HepG2 (cell line): Measurements from ENCODE around the gene CASP1. TPM values are rescaled to one million over a fixed set of nuclear protein-coding genes. Genes with fewer than 3 reads are reported as not detected.

Experiments used
- ATAC-seq: fragments of 200-7000 bp; cut with Tn5 transposase; 3 replicates; pipeline ENCODE4 v1.9.1; 2020; ENCODE audit warnings: mild to moderate bottlenecking, moderate library complexity
- BruUV-seq: library from RNA; stranded (reverse); fragments of 400-500 nt; replicated peaks from 2 replicates; lab custom pipeline; 2021; lab: Mats Ljungman, UMichigan
- CTCF ChIA-PET: fragments of 300-600 bp; formaldehyde crosslinking; extraction: SDS; loops from one replicate; lab custom pipeline; 2021; ENCODE audit warnings: low total read pairs, inconsistent platforms, low intra/inter-chr PET ratio; lab: Yijun Ruan, JAX
- POLR2A ChIA-PET: fragments of 350-600 bp; sonication (Branson Sonifier 250); formaldehyde crosslinking; loops from one replicate; lab custom pipeline; 2020; ENCODE audit warnings: antibody characterized with exemption, inconsistent platforms; lab: Yijun Ruan, JAX
- DNase-seq: peaks from one replicate; pipeline ENCODE4 v3.0.0-alpha.2; 2015; ENCODE audit warnings: low spot score
- FAIRE-seq: peaks from 3 replicates; lab custom pipeline; 2011; peaks lifted over from hg19 to GRCh38; lab: Jason Lieb, UNC
- H2AFZ ChIP-seq: one replicate; pipeline ENCODE4 v1.6.1; 2011; ENCODE audit warnings: low read length, inconsistent platforms
- H3K27ac ChIP-seq: fragments of 300-600 bp; 3 replicates; pipeline ENCODE4 v1.8.0; 2011; ENCODE audit warnings: mixed run types, mild to moderate bottlenecking, mixed read lengths, low read length, inconsistent platforms; ENCODE audit not compliant: insufficient read depth; ENCODE audit errors: extremely low read length
- H3K27me3 ChIP-seq, 2 experiments: fragments of 200-600 bp in 1 of 2; 2 replicates in 1 of 2; 3 replicates in 1 of 2; pipeline versions ENCODE4 v1.6.0 to v1.8.0; 2011; ENCODE audit warnings: low read length in 2 of 2, mild to moderate bottlenecking in 2 of 2, moderate library complexity in 2 of 2, inconsistent platforms in 1 of 2; ENCODE audit not compliant: insufficient read depth in 2 of 2, control insufficient read depth in 1 of 2
- H3K36me3 ChIP-seq, 2 experiments: fragments of 200-600 bp in 1 of 2; replicated peaks in 1 of 2; 2 replicates in 1 of 2; 3 replicates in 1 of 2; pipeline versions ENCODE4 v1.5.1 to v1.8.0; 2011; ENCODE audit warnings: low read length in 2 of 2, inconsistent platforms in 1 of 2; ENCODE audit not compliant: insufficient read depth in 2 of 2, control insufficient read depth in 1 of 2
- H3K4me1 ChIP-seq: 2 replicates; pipeline ENCODE4 v1.5.1; 2012; ENCODE audit warnings: low read length, inconsistent platforms; ENCODE audit not compliant: insufficient read depth
- H3K4me2 ChIP-seq: 2 replicates; pipeline ENCODE4 v1.6.0; 2011; ENCODE audit warnings: low read depth, low read length, inconsistent platforms
- H3K4me3 ChIP-seq, 3 experiments: fragments of 200-600 bp in 1 of 3; sonication (generic), shearing (Covaris generic) in 1 of 3; replicated peaks in 1 of 3; 2 replicates each; pipeline ENCODE4 v1.5.1; 2011 to 2016; ENCODE audit warnings: low read length in 3 of 3, inconsistent platforms in 2 of 3, low read depth in 2 of 3, mild to moderate bottlenecking in 2 of 3, control low read depth in 1 of 3, mixed read lengths in 1 of 3; ENCODE audit not compliant: insufficient read depth in 1 of 3
- H3K79me2 ChIP-seq: one replicate; pipeline ENCODE4 v1.6.1; 2011; ENCODE audit warnings: low read length, inconsistent platforms; ENCODE audit not compliant: insufficient read depth
- H3K9ac ChIP-seq: 2 replicates; pipeline ENCODE4 v1.6.0; 2011; ENCODE audit warnings: mild to moderate bottlenecking, low read depth, low read length, inconsistent platforms; ENCODE audit not compliant: insufficient read depth
- H3K9me3 ChIP-seq: 2 replicates; pipeline ENCODE4 v1.5.1; 2012; ENCODE audit warnings: mild to moderate bottlenecking, low read length
- H4K20me1 ChIP-seq: 2 replicates; pipeline ENCODE4 v1.6.0; 2011; ENCODE audit warnings: inconsistent platforms, mild to moderate bottlenecking, low read length, moderate library complexity; ENCODE audit not compliant: insufficient read depth
- ARID5B ChIP-seq: IDR thresholded peaks from 2 replicates; pipeline ENCODE4 v1.4.0; 2020; ENCODE audit warnings: mild to moderate bottlenecking, missing genetic modification reagents
- BCL6 ChIP-seq: IDR thresholded peaks from 2 replicates; pipeline ENCODE4 v1.6.1; 2016; ENCODE audit warnings: missing genetic modification reagents, missing compliant biosample characterization
- CEBPB ChIP-seq: IDR thresholded peaks from 2 replicates; pipeline ENCODE4 v1.6.1; 2011; ENCODE audit warnings: low read depth, low read length, improper control_type of control experiment, borderline replicate concordance
- CEBPG ChIP-seq: IDR thresholded peaks from 2 replicates; pipeline ENCODE4 v1.6.1; 2016
- FOSL2 ChIP-seq: sonication (generic); formaldehyde crosslinking; IDR thresholded peaks from 2 replicates; pipeline ENCODE4 v1.4.0; 2020; ENCODE audit warnings: missing genetic modification reagents
- HNF4A ChIP-seq: sonication (generic); formaldehyde crosslinking; IDR thresholded peaks from 2 replicates; pipeline ENCODE4 v1.4.0; 2020; ENCODE audit warnings: missing genetic modification reagents
- PAWR ChIP-seq: sonication (generic); formaldehyde crosslinking; IDR thresholded peaks from 2 replicates; pipeline ENCODE4 v1.4.0; 2020; ENCODE audit warnings: missing genetic modification reagents, mild to moderate bottlenecking, borderline replicate concordance
- POGZ ChIP-seq: sonication (generic); formaldehyde crosslinking; IDR thresholded peaks from 2 replicates; pipeline ENCODE4 v1.4.0; 2020; ENCODE audit warnings: mild to moderate bottlenecking, missing genetic modification reagents
- SALL1 ChIP-seq: sonication (generic); formaldehyde crosslinking; IDR thresholded peaks from 2 replicates; pipeline ENCODE4 v1.8.0; 2022; ENCODE audit warnings: mild to moderate bottlenecking, missing genetic modification reagents
- SIN3A ChIP-seq: IDR thresholded peaks from 2 replicates; pipeline ENCODE4 v1.6.1; 2011; ENCODE audit warnings: low read depth, mild to moderate bottlenecking, control low read depth, low read length, borderline replicate concordance
- ZMYM4 ChIP-seq: sonication (generic); formaldehyde crosslinking; IDR thresholded peaks from 2 replicates; pipeline ENCODE4 v1.8.1; 2023; ENCODE audit warnings: mild to moderate bottlenecking, missing genetic modification reagents
- ZNF136 ChIP-seq: sonication (generic); formaldehyde crosslinking; IDR thresholded peaks from 2 replicates; pipeline ENCODE4 v1.8.1; 2022; ENCODE audit warnings: low read depth, mild to moderate bottlenecking, moderate library complexity, missing genetic modification reagents
- ZNF17 ChIP-seq: sonication (generic); formaldehyde crosslinking; IDR thresholded peaks from 2 replicates; pipeline ENCODE4 v1.5.0; 2020; ENCODE audit warnings: mild to moderate bottlenecking, missing genetic modification reagents
- ZNF331 ChIP-seq: sonication (generic); formaldehyde crosslinking; IDR thresholded peaks from 2 replicates; pipeline ENCODE4 v1.4.0; 2020; ENCODE audit warnings: missing genetic modification reagents
- ZNF644 ChIP-seq: IDR thresholded peaks from 2 replicates; pipeline ENCODE4 v1.6.1; 2016; ENCODE audit warnings: low read depth
- ZNF737 ChIP-seq: sonication (generic); formaldehyde crosslinking; IDR thresholded peaks from 2 replicates; pipeline ENCODE4 v1.5.0; 2020; ENCODE audit warnings: missing genetic modification reagents, mild to moderate bottlenecking, borderline replicate concordance
- ZNF772 ChIP-seq: sonication (generic); formaldehyde crosslinking; IDR thresholded peaks from 2 replicates; pipeline ENCODE4 v1.5.0; 2020; ENCODE audit warnings: mild to moderate bottlenecking, missing genetic modification reagents
- WGBS: methylation state at CpG from one replicate; pipeline ENCODE4 v1.1.6; 2017; ENCODE audit warnings: low lambda C conversion rate; 5-methylcytosine and 5-hydroxymethylcytosine counted together
- in situ Hi-C: cut with HindIII; loops from 2 replicates; pipeline ENCODE4 v1.10.0; 2017; ENCODE audit warnings: low pct_unique_long_range_greater_than_20kb; ENCODE audit not compliant: extremely low pct_ligation_motif_present
- intact Hi-C: fragments of 100-400 bp; cut with micrococcal nuclease; formaldehyde crosslinking; loops from one replicate; pipeline ENCODE4 v1.10.0; 2022; ENCODE audit not compliant: unreplicated experiment
- polyA plus RNA-seq, 8 experiments: library from polyadenylated mRNA; depleted of rRNA in 3 of 8; stranded (reverse) in 7 of 8; unstranded in 1 of 8; fragments of >200 nt; fragmentation: Illumina TruSeq in 4 of 8; extraction: Trizol in 4 of 8; gene quantifications; 2 replicates each; pipeline versions ENCODE4 v1.2.1 to v1.2.3, GENCODE V29; 2011 to 2016; ENCODE audit warnings: low read depth in 4 of 8, missing spikeins in 1 of 8, mixed read lengths in 1 of 8; ENCODE audit not compliant: insufficient read depth in 1 of 8
- total RNA-seq, 5 experiments: library from RNA; depleted of rRNA; stranded (reverse); fragments of >200 nt; fragmentation: Illumina TruSeq; extraction: Trizol; gene quantifications; 2 replicates each; pipeline ENCODE4 v1.2.3, GENCODE V29; 2016; ENCODE audit warnings: low read depth in 1 of 5
- TF ChIP-seq, protein P1 (sequence below): sonication (generic); formaldehyde crosslinking; IDR thresholded peaks from 2 replicates; pipeline ENCODE4 v1.4.0; 2020; ENCODE audit warnings: missing genetic modification reagents

The CASP1 gene
- total and polyA plus RNA-seq, 2 of the 13 experiments (the other 11 are each of a cell fraction or from before 2014, with no cell fraction given), result 0.34 to 5.2 TPM

GRCh38 chr11:105045676-105046296 is 10.8 kb upstream of the CASP1 start:
- H2AFZ ChIP-seq, result peak overlapping the region; percentile 23
- ATAC-seq, result no peak

More at GRCh38 chr11:105045676-105046296, 10.8 kb upstream of the CASP1 start:
- FAIRE-seq (no peak), DNase-seq (no peak)
- Histone ChIP-seq H3K4me1 (peaks cover 61% of the 10 kb centered on the region), H3K9me3 (no peaks in the 10 kb centered on the region), H3K4me3 (no peak overlapping the region), H3K79me2 (no peaks in the 10 kb centered on the region), H3K27me3 (no peaks in the 10 kb centered on the region), H4K20me1 (no peaks in the 10 kb centered on the region), H3K4me2 (no peak overlapping the region), H3K9ac (no peak overlapping the region), H3K27ac (no peak overlapping the region), H3K36me3 (no peaks in the 10 kb centered on the region)
- TF ChIP-seq CEBPB (peak; percentile 65; the same call in 1 of the 2 replicates), SIN3A (no peak), ZNF772 (CRISPR knock-in tag) (no peak), PAWR (CRISPR knock-in tag) (no peak), FOSL2 (CRISPR knock-in tag) (peak; percentile 35), ARID5B (CRISPR knock-in tag) (peak; percentile 36; the same call in 1 of the 2 replicates), ZNF737 (CRISPR knock-in tag) (no peak), SALL1 (CRISPR knock-in tag) (peak; percentile 27; the same call in 1 of the 2 replicates), ZNF17 (CRISPR knock-in tag) (no peak), CEBPG (CRISPR knock-in tag) (peak; percentile 79), POGZ (CRISPR knock-in tag) (peak; percentile 52; the same call in 1 of the 2 replicates), ZNF644 (peak; percentile 60; the same call in 1 of the 2 replicates), ZNF136 (CRISPR knock-in tag) (no peak), BCL6 (0 out of 2 replicates have a peak, but pooled peaks have one; percentile 26), ZMYM4 (CRISPR knock-in tag) (0 out of 2 replicates have a peak, but pooled peaks have one; percentile 35), HNF4A (CRISPR knock-in tag) (peak; percentile 67), ZNF331 (CRISPR knock-in tag) (peak; percentile 53; the same call in 1 of the 2 replicates)
- TF ChIP-seq, protein P1, sequence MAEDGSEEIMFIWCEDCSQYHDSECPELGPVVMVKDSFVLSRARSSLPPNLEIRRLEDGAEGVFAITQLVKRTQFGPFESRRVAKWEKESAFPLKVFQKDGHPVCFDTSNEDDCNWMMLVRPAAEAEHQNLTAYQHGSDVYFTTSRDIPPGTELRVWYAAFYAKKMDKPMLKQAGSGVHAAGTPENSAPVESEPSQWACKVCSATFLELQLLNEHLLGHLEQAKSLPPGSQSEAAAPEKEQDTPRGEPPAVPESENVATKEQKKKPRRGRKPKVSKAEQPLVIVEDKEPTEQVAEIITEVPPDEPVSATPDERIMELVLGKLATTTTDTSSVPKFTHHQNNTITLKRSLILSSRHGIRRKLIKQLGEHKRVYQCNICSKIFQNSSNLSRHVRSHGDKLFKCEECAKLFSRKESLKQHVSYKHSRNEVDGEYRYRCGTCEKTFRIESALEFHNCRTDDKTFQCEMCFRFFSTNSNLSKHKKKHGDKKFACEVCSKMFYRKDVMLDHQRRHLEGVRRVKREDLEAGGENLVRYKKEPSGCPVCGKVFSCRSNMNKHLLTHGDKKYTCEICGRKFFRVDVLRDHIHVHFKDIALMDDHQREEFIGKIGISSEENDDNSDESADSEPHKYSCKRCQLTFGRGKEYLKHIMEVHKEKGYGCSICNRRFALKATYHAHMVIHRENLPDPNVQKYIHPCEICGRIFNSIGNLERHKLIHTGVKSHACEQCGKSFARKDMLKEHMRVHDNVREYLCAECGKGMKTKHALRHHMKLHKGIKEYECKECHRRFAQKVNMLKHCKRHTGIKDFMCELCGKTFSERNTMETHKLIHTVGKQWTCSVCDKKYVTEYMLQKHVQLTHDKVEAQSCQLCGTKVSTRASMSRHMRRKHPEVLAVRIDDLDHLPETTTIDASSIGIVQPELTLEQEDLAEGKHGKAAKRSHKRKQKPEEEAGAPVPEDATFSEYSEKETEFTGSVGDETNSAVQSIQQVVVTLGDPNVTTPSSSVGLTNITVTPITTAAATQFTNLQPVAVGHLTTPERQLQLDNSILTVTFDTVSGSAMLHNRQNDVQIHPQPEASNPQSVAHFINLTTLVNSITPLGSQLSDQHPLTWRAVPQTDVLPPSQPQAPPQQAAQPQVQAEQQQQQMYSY, result no peak
- no TSS peak for BruUV-seq
- 84% methylated on average over 5 of the region's 5 CpGs for WGBS
- intact Hi-C loops (loop anchor here (2.0 to 10.0 kb wide), 3 partner anchors 48 to 99 kb away; partner anchors contain the start of gene CASP4), in situ Hi-C loops (no loop called here)
- ChIA-PET POLR2A (no interaction called here), CTCF (no interaction called here)
